Measurements from ENCODE around the gene KCNK6.
"Not testable (repeated sequence)": the region's sequence is repeated elsewhere in the genome, so short reads cannot be mapped to it uniquely, and the experiment has no call there.

The KCNK6 gene

GRCh38 chr19:38331728-38332127 lies 12.1 kb downstream of the KCNK6 start:
- Histone ChIP-seq H3K27me3 (ENCODE audit: insufficient read depth, low read depth, severe bottlenecking) (no peaks in the 10 kb centered on the region), H3K36me3 (peaks cover 7% of the 10 kb centered on the region; the same call in 1 of the 2 replicates), H3K27ac (no peak overlapping the region), H3K9me3 (ENCODE audit: severe bottlenecking) (no peaks in the 10 kb centered on the region), H3K4me3 (ENCODE audit: low read depth, low read length) (no peak overlapping the region)
- DNase-seq = no peak
- no peak for TF ChIP-seq CTCF (IDR thresholded peaks at IDR 0.05; ENCODE audit: low read depth, low read length)

GRCh38 chr19:38333245-38333644 lies 13.6 kb downstream of the KCNK6 start:
- Histone ChIP-seq H3K27ac (no peak overlapping the region), H3K9me3 (ENCODE audit: severe bottlenecking) (no peaks in the 10 kb centered on the region), H3K27me3 (ENCODE audit: insufficient read depth, low read depth, severe bottlenecking) (no peaks in the 10 kb centered on the region), H3K4me3 (ENCODE audit: low read depth, low read length) (no peak overlapping the region), H3K36me3 (no peaks in the 10 kb centered on the region)
- DNase-seq = no peak
- no peak for TF ChIP-seq CTCF (IDR thresholded peaks at IDR 0.05; ENCODE audit: low read depth, low read length)

- no peak for TF ChIP-seq CTCF (IDR thresholded peaks at IDR 0.05; ENCODE audit: low read depth, low read length)
- Histone ChIP-seq H3K4me3 (ENCODE audit: low read depth, low read length) (peak overlapping the region; percentile 73), H3K27me3 (ENCODE audit: insufficient read depth, low read depth, severe bottlenecking) (no peaks in the 10 kb centered on the region), H3K9me3 (ENCODE audit: severe bottlenecking) (no peaks in the 10 kb centered on the region), H3K27ac (peak overlapping the region; percentile 60), H3K36me3 (no peaks in the 10 kb centered on the region; the same call in none of the 2 replicates)
- DNase-seq = peak; percentile 97
These were observed 16.4 kb downstream of the KCNK6 start for GRCh38 chr19:38335949-38336637.

GRCh38 chr19:38336638-38337359 lies 17.2 kb downstream of the KCNK6 start:
- H3K36me3 ChIP-seq = peaks cover 3% of the 10 kb centered on the region
- H3K4me3 ChIP-seq (ENCODE audit: low read depth, low read length) = peak overlapping the region; percentile 73
- no peak for TF ChIP-seq CTCF (IDR thresholded peaks at IDR 0.05; ENCODE audit: low read depth, low read length)
- peak overlapping the region; percentile 74 for H3K27ac ChIP-seq
- peak; percentile 97 for DNase-seq
- no peaks in the 10 kb centered on the region for H3K9me3 ChIP-seq (ENCODE audit: severe bottlenecking)
- H3K27me3 ChIP-seq (ENCODE audit: insufficient read depth, low read depth, severe bottlenecking) = no peaks in the 10 kb centered on the region

- Histone ChIP-seq H3K27me3 (ENCODE audit: insufficient read depth, low read depth, severe bottlenecking) (no peaks in the 10 kb centered on the region), H3K27ac (peak overlapping the region; percentile 74)
- DNase-seq = no peak
These were observed 17.7 kb downstream of the KCNK6 start for GRCh38 chr19:38337360-38337653.

GRCh38 chr19:38339011-38339410 lies 19.4 kb downstream of the KCNK6 start:
- not testable (repeated sequence) for H3K4me3 ChIP-seq (ENCODE audit: low read depth, low read length); H3K27me3 ChIP-seq (ENCODE audit: insufficient read depth, low read depth, severe bottlenecking); H3K36me3 ChIP-seq; H3K9me3 ChIP-seq (ENCODE audit: severe bottlenecking)
- DNase-seq = peak; percentile 60
- peak overlapping the region; percentile 87 for H3K27ac ChIP-seq

More at GRCh38 chr19:38337360-38337653, 17.7 kb downstream of the KCNK6 start:
- H3K4me3 ChIP-seq (ENCODE audit: low read depth, low read length) = peak overlapping the region; percentile 73
- no peak for TF ChIP-seq CTCF (IDR thresholded peaks at IDR 0.05; ENCODE audit: low read depth, low read length)
- no peaks in the 10 kb centered on the region for H3K9me3 ChIP-seq (ENCODE audit: severe bottlenecking)
- peaks cover 3% of the 10 kb centered on the region for H3K36me3 ChIP-seq

Measured in WERI-Rb-1 (cell line).